Muscle layer of duodenum (tissue), 2 donors: ENCODE data around the gene PRC1.

ENCODE experiments used
- H3K27ac ChIP-seq: one replicate; pipeline ENCODE4 v1.7.0; 2013; ENCODE audit warnings: mild to moderate bottlenecking, low read length
- H3K27me3 ChIP-seq: one replicate; pipeline ENCODE4 v1.7.0; 2013; ENCODE audit warnings: low read depth, mild to moderate bottlenecking, control low read depth, low read length
- H3K36me3 ChIP-seq, 2 donors: one replicate each; pipeline ENCODE4 v1.7.0; 2013; ENCODE audit warnings: low read length in 2 of 2, control low read depth in 1 of 2, mild to moderate bottlenecking in 1 of 2; ENCODE audit not compliant: insufficient read depth in 2 of 2, control insufficient read depth in 1 of 2
- H3K4me1 ChIP-seq, 2 donors: one replicate each; pipeline ENCODE4 v1.7.0; 2013; ENCODE audit warnings: low read length in 2 of 2, mild to moderate bottlenecking in 2 of 2, control low read depth in 1 of 2, moderate library complexity in 1 of 2; ENCODE audit not compliant: insufficient read depth in 2 of 2, control insufficient read depth in 1 of 2
- H3K4me3 ChIP-seq, 2 donors: one replicate each; pipeline ENCODE4 v1.7.0; 2013; ENCODE audit warnings: low read length in 2 of 2, low read depth in 1 of 2, mild to moderate bottlenecking in 1 of 2
- H3K9me3 ChIP-seq, 2 donors: one replicate each; pipeline ENCODE4 v1.7.0; 2013; ENCODE audit warnings: low read length in 2 of 2, control low read depth in 1 of 2, mild to moderate bottlenecking in 1 of 2; ENCODE audit not compliant: control insufficient read depth in 1 of 2
- donor health status: healthy.

The PRC1 gene

GRCh38 chr15:90953947-90954711 lies 40.2 kb downstream of the PRC1 start:
- Histone ChIP-seq H3K4me3 (peak overlapping the region; percentile 81 to 88), H3K36me3 (peaks cover 33 to 49% of the 10 kb centered on the region in 2 donors)

DNA sequence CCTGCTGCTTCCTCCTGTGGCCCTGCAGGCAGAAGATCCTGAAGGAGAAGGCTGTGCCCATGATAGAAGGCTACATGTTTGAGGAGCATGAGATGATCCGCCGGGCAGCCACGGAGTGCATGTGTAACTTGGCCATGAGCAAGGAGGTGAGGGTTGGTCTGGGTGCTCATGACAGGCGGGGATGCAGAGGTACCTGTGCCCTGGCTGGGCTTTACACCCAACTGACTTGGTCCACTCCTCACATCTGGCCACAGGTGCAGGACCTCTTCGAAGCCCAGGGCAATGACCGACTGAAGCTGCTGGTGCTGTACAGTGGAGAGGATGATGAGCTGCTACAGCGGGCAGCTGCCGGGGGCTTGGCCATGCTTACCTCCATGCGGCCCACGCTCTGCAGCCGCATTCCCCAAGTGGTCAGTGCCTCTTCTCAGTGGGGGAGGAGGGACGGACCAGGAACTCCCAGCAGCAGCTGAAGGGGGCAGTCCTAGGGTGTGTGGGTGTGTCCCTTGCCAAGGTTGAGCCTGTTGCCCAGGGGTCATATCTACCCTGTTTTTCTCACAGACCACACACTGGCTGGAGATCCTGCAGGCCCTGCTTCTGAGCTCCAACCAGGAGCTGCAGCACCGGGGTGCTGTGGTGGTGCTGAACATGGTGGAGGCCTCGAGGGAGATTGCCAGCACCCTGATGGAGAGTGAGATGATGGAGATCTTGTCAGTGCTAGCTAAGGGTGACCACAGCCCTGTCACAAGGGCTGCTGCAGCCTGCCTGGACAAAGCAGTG lies 41.2 kb downstream of the PRC1 start:
- Histone ChIP-seq H3K27ac (no peak overlapping the region), H3K27me3 (no peaks in the 10 kb centered on the region), H3K36me3 (peaks cover 35 to 58% of the 10 kb centered on the region in 2 donors), H3K4me1 (peaks cover 7 to 26% of the 10 kb centered on the region in 2 donors), H3K4me3 (no peak overlapping the region), H3K9me3 (no peaks in the 10 kb centered on the region)

More at GRCh38 chr15:90953947-90954711, 40.2 kb downstream of the PRC1 start:
- no peaks in the 10 kb centered on the region for H3K9me3 ChIP-seq
- peaks cover 7 to 26% of the 10 kb centered on the region in 2 donors for H3K4me1 ChIP-seq
- H3K27me3 ChIP-seq = no peaks in the 10 kb centered on the region
- no peak overlapping the region for H3K27ac ChIP-seq

DNA sequence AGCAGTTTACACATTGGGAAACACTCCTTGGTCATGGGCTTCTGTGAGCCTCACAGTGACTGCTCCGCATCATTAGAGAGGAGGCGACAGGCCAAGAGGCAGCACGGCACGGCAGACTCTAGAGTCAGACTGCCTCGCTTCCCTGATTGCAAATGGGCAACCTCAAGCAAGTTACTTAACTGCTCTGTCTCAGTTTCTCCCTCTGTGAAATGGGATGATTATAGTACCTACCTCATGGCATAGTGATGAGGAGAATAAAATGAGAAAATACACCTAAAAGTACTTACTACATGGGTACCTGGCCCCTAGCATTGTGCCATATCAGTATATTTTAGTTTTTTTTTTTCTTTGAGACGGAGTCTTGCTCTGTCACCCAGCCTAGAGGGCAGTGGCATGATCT lies 43.7 kb downstream of the PRC1 start:
- peaks cover 54 to 78% of the 10 kb centered on the region in 2 donors for H3K36me3 ChIP-seq
- H3K4me3 ChIP-seq = no peak overlapping the region
- H3K4me1 ChIP-seq = peaks cover 2 to 7% of the 10 kb centered on the region in 2 donors
- no peaks in the 10 kb centered on the region for H3K9me3 ChIP-seq
- H3K27ac ChIP-seq = no peak overlapping the region
- no peaks in the 10 kb centered on the region for H3K27me3 ChIP-seq

DNA sequence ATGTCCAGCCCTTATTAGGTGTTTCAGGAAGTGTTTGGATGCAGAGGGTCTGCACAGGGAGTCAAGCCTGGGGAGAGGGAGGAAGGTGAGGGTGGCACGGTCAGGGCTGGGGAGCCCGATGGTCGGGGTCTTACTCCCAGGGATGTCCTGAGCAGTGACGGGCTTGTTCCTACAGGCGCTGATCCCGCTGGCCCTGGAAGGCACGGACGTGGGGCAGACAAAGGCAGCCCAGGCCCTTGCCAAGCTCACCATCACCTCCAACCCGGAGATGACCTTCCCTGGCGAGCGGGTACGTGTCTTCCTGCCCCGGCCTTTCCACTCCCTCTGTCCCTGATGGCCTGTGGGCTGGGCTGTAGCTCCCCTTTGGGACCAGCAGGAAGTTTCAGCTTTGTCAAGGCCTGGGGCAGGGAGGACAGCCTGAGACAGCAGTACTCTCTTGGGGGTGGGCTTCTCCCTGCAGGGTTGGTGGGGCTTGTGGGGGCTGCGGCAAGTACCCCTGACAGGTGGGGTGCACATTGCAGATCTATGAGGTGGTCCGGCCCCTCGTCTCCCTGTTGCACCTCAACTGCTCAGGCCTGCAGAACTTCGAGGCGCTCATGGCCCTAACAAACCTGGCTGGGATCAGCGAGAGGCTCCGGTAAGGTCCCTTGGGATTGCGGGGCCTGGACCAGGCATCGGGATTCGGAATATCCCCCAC lies 44.2 kb downstream of the PRC1 start:
- H3K27me3 ChIP-seq = no peaks in the 10 kb centered on the region
- H3K9me3 ChIP-seq = no peaks in the 10 kb centered on the region
- H3K4me3 ChIP-seq = no peak overlapping the region
- H3K4me1 ChIP-seq = peaks cover 0 to 2% of the 10 kb centered on the region in 2 donors
- H3K27ac ChIP-seq = no peak overlapping the region
- peaks cover 55 to 81% of the 10 kb centered on the region in 2 donors for H3K36me3 ChIP-seq

DNA sequence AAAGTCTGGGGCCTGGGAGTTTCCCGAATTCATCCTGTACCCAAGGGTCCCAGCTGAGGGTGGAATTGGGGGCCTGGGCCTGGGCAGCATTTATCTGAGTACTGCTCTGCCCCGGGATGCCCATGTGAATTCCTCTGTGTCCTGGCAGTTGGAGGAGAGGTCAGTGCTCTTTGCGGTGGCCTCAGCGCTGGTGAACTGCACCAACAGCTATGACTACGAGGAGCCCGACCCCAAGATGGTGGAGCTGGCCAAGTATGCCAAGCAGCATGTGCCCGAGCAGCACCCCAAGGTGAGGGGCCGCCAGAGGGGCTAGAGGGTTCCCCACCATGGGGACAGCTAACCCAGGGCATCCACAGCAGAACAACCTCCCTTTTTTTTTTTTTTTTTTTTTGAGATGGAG lies 45.8 kb downstream of the PRC1 start:
- Histone ChIP-seq H3K4me1 (no peaks in the 10 kb centered on the region), H3K27me3 (no peaks in the 10 kb centered on the region), H3K27ac (no peak overlapping the region), H3K4me3 (no peak overlapping the region), H3K9me3 (no peaks in the 10 kb centered on the region), H3K36me3 (peaks cover 67 to 92% of the 10 kb centered on the region in 2 donors)

GRCh38 chr15:90947577-90948357 lies 46.6 kb downstream of the PRC1 start:
- H3K27ac ChIP-seq = no peak overlapping the region
- no peaks in the 10 kb centered on the region for H3K27me3 ChIP-seq
- H3K4me1 ChIP-seq = no peaks in the 10 kb centered on the region
- no peaks in the 10 kb centered on the region for H3K9me3 ChIP-seq
- H3K4me3 ChIP-seq = no peak overlapping the region
- H3K36me3 ChIP-seq = peaks cover 64 to 92% of the 10 kb centered on the region in 2 donors

- Histone ChIP-seq H3K27me3 (no peaks in the 10 kb centered on the region), H3K4me3 (no peak overlapping the region), H3K36me3 (peaks cover 69 to 92% of the 10 kb centered on the region in 2 donors), H3K4me1 (no peaks in the 10 kb centered on the region), H3K27ac (no peak overlapping the region), H3K9me3 (no peaks in the 10 kb centered on the region)
Measured at GRCh38 chr15:90946941-90947576, 47.3 kb downstream of the PRC1 start.

DNA sequence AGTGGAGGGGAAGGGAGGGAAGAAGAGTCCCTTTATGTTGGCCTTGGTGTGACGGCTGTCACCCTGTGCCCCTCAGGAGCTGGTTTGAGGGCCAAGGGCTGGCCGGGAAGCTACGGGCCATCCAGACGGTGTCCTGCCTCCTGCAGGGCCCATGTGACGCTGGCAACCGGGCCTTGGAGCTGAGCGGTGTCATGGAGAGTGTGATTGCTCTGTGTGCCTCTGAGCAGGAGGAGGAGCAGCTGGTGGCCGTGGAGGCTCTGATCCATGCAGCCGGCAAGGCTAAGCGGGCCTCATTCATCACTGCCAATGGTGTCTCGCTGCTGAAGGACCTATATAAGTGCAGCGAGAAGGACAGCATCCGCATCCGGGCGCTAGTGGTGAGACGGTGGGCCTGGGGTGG lies 47.8 kb downstream of the PRC1 start:
- Histone ChIP-seq H3K9me3 (no peaks in the 10 kb centered on the region), H3K27me3 (no peaks in the 10 kb centered on the region), H3K27ac (no peak overlapping the region), H3K36me3 (peaks cover 70 to 89% of the 10 kb centered on the region in 2 donors), H3K4me3 (no peak overlapping the region), H3K4me1 (no peaks in the 10 kb centered on the region)

GRCh38 chr15:90945091-90945490 lies 49.2 kb downstream of the PRC1 start:
- H3K27me3 ChIP-seq = no peaks in the 10 kb centered on the region
- H3K4me3 ChIP-seq = no peak overlapping the region
- no peaks in the 10 kb centered on the region for H3K9me3 ChIP-seq
- peaks cover 69 to 89% of the 10 kb centered on the region in 2 donors for H3K36me3 ChIP-seq
- H3K4me1 ChIP-seq = no peaks in the 10 kb centered on the region
- no peak overlapping the region for H3K27ac ChIP-seq

DNA sequence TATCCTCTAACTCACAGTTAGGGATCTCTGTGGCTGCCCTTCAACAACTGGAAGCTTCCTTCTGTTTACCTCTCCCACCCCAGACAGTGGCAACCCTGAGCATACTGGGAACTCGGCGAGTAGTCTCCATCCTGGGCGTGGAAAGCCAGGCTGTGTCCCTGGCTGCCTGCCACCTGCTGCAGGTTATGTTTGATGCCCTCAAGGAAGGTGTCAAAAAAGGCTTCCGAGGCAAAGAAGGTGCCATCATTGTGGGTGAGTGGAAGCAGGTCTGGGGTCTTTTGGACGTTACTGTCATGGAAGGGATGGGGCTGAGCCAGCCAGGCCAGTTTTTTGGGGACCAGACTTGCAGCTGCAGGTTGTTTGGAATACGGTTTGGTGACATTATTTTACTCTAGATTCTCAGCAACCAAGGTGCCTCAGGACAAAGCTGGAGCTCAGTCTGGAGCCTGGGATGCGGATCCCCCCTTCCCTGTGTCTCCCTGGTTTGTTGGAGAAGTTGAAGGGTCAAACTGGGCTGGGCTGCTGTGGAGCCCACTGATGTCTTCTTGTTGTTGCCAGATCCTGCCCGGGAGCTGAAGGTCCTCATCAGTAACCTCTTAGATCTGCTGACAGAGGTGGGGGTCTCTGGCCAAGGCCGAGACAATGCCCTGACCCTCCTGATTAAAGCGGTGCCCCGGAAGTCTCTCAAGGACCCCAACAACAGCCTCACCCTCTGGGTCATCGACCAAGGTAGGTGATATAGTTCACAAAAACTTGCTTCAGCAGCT lies 51.8 kb downstream of the PRC1 start:
- H3K36me3 ChIP-seq = peaks cover 64 to 75% of the 10 kb centered on the region in 2 donors
- H3K4me3 ChIP-seq = no peak overlapping the region
- no peaks in the 10 kb centered on the region for H3K4me1 ChIP-seq
- no peak overlapping the region for H3K27ac ChIP-seq
- H3K9me3 ChIP-seq = no peaks in the 10 kb centered on the region
- H3K27me3 ChIP-seq = no peaks in the 10 kb centered on the region
